ENCODE results near the gene GAP43.

Gene GAP43

DNA sequence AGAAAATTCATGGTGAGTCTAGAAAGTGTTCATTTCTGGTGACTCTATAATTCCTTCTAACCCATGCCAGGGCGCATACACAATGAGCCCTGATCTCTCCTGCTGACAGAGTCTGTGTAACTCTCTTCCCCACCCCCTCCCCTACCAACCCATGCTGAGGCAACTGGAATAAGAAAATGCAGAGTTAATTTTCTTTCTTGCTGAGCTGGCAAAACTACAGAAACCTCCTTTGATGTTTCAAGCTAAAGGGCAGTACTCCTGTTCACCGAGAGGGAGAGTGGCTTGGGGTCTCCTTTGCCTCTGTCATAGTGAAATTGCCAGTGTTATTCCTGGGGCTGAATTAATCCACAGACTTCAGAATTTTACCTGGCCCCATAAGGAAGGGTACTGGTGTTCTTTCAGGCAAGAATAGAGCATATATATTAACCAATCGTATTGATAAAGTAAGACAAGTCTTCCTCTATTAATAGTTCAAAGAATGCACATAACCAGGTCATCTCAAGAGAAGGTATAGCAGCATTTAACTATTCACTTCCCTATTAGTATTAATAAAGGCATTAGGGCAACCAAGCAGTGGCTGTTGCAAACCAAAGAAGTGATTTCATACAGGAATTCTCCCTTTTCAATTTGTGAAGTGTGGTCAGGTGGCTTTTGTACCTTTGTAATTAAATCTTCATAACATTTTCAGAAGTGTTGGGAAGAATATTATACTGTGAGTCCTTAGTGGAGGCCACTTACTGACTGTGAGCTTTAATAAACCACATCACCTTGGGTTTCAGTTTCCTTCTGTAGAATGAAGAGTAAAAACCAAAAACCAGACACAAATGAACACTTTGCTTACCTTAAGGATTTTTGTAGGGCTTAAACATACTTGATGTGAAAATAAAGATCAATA lies 4.1 kb downstream of the GAP43 start:
- DNase-seq (ENCODE audit: low read depth), result no peak

DNA sequence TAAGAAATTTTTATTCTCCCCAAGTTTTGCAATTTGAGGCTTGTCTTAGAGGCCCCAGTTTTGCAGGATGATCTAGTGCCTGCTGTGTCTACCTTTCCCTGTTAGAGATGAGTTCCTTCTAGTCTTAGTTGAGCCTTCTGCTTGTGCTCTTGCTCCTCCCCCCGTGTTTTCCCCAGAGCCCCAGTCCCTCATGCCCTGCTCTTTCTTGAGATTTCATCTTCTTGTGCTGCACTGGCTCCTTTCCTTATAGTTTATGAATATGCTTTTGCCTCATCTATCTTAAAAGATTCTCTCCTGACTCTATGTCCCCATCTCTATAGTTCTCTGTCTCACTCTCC lies 4.7 kb downstream of the GAP43 start:
- no peak for DNase-seq (ENCODE audit: low read depth)

DNA sequence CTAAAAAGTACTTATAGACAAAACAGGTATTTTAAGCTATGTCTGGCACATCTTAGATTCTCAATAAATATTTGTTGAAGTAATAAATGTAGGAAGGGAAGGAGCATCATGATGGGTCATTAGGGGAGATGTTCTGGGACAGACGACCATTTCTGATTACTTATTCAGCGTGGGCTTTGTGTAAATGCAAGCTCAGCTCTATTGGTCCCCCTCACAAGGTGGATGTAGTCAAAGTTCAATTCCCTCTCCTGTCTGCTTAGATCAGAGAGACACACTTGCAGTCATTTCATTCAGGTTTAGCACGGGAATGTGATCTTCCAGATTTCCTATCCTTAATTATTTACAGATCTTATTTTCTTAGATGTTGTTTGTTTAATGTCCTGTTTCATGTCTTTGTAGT lies 7.5 kb downstream of the GAP43 start:
- DNase-seq (ENCODE audit: low read depth), result no peak

DNA sequence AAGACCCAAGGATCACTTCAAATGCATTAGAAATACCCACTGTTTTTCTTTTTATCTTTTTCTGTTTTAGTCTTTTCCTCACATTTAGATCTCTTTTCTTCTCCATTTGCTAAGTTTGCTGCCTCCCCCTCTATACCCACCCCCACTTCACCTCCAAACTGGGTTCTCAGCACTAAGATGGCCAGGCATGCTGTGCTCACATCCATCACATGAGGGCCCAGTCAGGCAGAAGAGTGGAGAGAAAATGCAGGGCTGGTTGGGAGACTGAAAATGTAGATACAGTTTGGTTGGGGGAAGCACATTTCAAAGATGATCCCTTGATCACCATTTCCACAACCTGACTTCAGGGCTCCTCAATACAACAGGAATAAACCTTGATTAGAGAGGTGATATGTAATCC lies 8.7 kb downstream of the GAP43 start:
- no peak for DNase-seq (ENCODE audit: low read depth)

DNA sequence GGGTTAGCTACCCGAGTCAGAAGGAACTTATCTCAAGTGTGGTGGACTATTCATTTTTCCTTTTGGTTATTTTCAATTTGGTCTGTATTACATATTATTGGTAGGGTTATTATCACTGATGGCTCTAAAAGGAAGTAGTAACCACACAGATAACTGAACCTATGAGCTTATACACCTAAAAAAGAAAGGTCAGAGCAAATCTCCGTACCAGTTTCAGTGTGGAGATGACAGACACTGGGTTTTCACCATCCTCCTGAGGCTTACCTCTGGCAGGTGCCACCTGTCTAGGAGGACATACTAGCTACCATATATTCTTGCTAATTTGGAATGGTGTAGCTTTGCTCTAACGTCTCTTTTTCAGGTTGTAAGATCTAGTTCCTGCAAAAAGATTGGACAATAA lies 10.2 kb downstream of the GAP43 start:
- no peak for DNase-seq (ENCODE audit: low read depth)

DNA sequence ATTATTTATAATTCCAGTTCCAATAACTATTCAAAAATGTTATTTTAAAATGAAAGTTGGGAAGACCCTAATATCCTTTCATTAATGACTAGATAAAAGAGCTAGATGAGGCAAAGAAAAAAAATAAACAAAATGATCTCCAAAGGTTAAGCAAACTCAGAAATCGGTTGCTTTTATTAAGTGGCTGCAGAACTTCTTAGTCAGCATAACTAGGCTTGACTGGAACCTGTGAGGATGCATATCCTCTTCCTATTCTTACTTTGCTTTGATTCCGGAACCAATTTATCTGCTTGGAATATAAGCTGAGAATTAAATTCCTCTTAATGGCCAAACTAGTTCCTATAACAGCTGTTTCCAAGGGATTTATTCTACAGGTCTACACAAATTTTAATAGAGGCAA lies 10.7 kb downstream of the GAP43 start:
- no peak for DNase-seq (ENCODE audit: low read depth)

DNA sequence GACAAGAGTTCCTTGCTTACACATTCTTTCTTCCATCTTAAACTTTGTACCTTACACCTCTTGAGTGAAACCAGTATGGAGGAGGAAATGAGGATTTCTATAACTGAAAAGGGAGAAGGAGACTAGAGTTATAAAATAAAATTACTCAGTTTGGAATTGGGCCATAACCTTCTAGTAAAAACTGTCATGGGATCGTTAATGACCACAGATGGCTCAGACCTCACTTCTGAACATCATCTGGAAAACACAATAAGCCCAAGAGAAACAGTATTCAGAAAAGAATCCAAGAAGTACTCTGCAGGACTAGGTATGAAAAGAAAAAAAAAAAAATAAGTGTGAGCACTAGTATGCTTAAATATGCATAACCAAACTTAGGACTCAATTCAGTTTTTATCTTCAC lies 12.1 kb downstream of the GAP43 start:
- DNase-seq (ENCODE audit: low read depth), result no peak

DNA sequence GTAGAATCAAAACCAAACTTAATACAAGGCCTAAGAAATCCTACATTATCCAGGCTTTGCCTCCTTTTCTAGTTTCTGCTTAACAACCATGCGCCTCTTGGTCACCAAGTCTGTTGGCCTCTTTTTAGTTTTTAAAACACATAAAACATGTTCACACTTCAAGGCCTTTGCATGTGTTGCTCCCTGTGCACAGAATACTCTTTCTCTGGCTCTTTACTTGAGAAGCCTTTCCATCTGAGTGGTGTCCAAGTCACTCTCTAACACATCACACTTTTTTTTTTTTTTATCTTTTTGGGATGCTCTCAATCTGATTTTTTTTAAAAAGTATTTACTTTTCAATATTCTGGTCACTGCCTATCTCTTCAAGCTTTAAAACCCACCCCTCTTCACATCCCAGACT lies 14.9 kb downstream of the GAP43 start:
- no peak for DNase-seq (ENCODE audit: low read depth)

GRCh38 chr3:115638991-115639390 lies 15.7 kb downstream of the GAP43 start:
- no peak for DNase-seq (ENCODE audit: low read depth)

DNA sequence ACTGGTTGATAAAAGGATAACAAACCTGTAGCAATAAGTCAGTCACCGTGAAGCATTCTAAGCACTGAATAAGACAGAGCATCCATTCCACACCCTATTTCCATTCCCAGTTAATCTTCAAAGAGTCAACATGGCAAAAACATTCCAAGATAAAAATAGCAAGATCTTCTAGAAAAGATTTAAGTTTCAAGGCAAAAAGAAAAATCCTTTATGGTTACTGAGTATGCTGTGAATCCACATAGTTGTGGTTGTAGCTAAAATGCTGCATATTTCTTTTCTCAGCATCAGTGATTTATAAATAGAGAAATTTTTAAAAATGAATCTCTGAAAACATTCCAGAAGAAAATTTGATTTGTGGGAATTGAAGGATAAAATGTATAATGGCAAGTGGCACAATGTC lies 21.1 kb downstream of the GAP43 start:
- no peak for DNase-seq (ENCODE audit: low read depth)

- no peak for DNase-seq (ENCODE audit: low read depth)
Measured at GRCh38 chr3:115646027-115646690, 22.8 kb downstream of the GAP43 start.

GRCh38 chr3:115648559-115648958 lies 25.2 kb downstream of the GAP43 start:
- peak; percentile 25 for DNase-seq (ENCODE audit: low read depth)

GRCh38 chr3:115651087-115651486 lies 27.8 kb downstream of the GAP43 start:
- no peak for DNase-seq (ENCODE audit: low read depth)

DNA sequence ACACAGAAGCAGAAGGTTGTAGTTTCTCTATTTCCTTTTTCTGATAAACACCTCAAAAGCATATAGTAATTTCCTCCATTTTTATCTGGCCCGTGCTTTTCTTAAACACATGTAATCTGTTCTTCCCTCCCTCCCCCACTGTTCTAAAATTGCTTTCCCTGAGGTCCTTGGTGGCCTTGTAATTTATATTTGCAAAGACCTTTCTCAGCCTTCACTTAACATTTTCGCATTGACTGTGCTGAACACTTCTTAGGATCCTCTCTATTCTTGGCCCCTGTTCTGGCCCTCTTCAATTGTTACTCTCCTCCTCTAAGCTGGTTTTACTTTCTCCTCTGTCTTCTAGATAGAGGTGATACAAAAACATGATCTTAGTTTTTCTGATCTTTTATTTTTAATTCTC lies 28.3 kb downstream of the GAP43 start:
- no peak for DNase-seq (ENCODE audit: low read depth)

DNA sequence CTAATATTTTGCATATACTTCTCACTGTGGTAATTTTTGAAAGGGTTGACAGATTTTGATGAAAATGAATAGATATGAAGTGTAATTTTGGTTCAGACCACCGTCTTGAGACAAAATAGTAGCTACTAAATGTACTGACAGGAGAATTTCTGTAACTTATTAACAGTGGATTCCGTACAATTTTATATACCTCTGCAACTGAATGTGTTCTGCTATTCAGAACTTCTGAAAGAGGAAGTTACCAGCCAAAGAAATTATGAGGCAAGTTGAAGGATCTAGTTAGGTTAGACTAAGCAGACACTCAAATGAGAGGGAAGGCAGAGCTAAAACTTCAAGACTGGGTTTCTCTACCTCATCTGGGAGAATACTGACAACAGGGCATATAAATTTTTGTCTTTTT lies 29.4 kb downstream of the GAP43 start:
- DNase-seq (ENCODE audit: low read depth), result no peak

DNA sequence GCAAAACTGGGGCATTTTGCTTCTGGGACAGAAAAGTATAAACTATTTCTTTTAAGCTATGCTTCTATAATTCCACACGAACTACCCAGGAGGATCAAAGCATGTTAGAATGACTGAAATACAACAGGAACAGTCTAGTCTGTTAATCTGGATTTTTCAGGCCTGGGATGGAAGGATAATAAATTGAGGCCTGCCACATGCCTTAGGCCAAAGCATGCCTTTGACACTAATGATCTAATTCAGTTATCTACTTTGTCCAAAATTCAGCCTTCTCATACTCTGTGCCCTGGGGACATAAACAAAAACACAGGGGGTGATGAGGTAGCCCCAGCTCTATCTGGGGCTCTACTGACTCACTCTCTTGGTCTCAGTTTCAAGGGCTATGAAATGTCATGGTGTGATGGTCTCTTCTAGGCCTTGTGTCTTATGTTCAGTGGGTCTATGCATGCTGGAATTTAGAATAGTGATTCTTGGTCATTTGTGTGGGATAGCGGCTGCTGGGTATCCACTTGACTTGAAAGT lies 32.5 kb downstream of the GAP43 start:
- no peak for DNase-seq (ENCODE audit: low read depth)

GRCh38 chr3:115657168-115657567 lies 33.9 kb downstream of the GAP43 start:
- no peak for DNase-seq (ENCODE audit: low read depth)

DNA sequence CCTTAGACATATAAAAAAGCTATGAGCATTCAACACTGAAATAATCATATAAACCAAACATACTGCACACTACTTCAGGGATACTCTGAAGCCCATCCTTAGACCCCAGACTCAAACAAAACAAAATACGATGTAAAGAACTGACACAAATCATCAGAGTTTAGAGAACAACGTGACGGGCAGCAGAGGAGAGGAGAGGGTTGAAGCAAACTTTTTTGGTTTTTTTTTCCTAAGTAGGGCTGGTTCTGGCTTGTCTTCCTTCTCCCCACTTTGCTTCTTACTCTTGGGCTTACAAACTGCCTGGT lies 34.7 kb downstream of the GAP43 start:
- DNase-seq (ENCODE audit: low read depth), result no peak

GRCh38 chr3:115658337-115659181 lies 35.2 kb downstream of the GAP43 start:
- peak; percentile 53 for DNase-seq (ENCODE audit: low read depth)

- DNase-seq (ENCODE audit: low read depth), result no peak
Measured at GRCh38 chr3:115659253-115660220, 36.2 kb downstream of the GAP43 start.

DNA sequence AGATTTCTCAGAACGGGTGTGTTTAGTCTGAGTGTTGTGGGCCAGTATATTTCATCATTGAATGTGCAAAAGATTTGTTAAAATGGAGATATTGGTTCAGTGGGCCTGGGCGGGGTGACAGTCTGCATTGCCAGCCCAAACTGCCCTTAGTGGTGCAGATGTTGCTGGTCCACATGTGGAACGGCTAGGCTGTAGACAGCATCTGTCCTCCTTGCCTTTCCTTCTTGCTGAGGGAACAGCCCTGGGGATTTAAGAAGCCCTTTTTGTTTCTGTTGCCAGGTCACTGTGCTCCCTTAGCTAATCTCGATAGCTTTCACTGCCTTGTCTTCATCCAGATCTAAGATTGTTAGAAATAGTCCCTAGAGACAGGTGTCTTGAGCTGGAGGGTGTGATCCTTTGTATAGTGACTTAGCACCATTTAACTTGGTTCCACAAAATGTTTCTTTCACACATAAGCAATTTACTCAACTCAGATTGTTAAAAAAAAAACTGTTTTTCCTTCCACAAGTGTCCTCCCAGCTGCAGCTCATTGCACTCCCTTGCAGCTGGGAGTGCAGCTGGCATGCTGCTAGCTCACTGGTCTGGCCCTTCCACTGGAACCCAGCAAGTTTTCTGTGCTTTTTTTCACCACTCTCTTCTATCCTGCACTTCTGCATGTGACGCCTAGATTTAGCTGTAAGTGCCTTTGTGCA lies 37.5 kb downstream of the GAP43 start:
- no peak for DNase-seq (ENCODE audit: low read depth)
